HG03521 (cell line): ENCODE results near the gene FOXD4L1.
"Not testable (repeated sequence)": the region's sequence is repeated elsewhere in the genome, so short reads cannot be mapped to it uniquely, and the experiment has no call there.

Source experiments
- ATAC-seq: cut with Tn5 transposase; IDR thresholded peaks from one replicate; pipeline ENCODE4 v1.9.1; 2021; ENCODE audit warnings: mild to moderate bottlenecking, moderate library complexity; ENCODE audit not compliant: unreplicated experiment

FOXD4L1 gene

DNA sequence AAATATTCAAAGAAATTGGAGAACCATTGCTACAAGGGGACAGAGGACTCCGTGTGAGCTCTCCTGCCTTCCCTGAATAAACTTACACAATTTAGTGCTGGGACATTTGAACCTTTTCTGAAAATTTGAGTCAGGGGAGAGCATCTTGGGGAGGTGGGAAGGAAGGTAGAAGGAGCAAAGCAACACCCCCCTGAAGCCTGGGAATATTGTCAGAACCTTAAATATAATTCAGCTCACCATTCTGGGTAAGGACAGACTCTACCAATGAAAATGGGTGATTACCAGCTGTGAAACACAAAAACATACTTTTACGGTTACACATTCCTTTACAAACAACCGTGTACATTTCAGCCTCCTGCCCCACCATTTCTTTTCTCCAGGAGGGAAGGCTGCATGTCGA lies at the start of gene FOXD4L1:
TSS of gene FOXD4L1 (plus strand) at position 301 of the 400 bp plus-strand sequence. CDS start 592 bp downstream, outside the sequence.
- not testable (repeated sequence) for ATAC-seq

DNA sequence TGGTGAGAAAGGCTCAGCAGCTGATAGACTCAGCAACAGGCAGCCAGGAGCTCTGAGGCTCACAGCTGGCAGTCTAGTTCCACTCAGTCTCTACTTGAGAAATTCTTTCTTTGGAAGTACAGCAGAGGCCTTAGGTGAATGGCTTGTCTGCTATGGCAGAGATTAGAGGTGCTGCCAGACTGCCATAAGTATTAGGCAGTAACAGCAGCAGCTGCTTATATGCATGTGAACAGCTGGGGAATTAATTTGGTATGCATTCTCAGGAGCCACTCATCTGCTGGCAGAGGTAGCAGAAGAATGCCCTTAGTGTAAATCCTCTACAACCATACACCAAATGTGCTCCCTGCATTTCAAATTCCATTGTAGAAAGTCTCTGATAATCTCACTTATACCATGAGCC lies 32.7 kb upstream of the FOXD4L1 start:
- not testable (repeated sequence) for ATAC-seq

DNA sequence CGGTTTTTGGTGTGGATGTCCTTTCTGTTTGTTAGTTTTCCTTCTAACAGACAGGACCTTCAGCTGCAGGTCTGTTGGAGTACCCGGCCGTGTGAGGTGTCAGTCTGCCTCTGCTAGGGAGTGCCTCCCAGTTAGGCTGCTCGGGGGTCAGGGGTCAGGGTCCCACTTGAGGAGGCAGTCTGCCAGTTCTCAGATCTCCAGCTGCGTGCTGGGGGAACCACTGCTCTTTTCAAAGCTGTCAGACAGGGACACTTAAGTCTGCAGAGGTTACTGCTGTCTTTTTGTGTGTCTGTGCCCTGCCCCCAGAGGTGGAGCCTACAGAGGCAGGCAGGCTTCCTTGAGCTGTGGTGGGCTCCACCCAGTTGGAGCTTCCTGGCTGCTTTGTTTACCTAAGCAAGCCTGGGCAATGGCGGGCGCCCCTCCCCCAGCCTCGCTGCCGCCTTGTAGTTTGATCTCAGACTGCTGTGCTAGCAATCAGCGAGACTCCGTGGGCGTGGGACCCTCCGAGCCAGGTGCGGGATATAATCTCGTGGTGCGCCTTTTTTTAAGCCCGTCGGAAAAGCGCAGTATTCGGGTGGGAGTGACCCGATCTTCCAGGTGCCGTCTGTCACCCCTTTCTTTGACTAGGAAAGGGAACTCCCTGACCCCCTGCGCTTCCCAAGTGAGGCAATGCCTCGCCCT lies 21.6 kb upstream of the FOXD4L1 start:
- not testable (repeated sequence) for ATAC-seq

DNA sequence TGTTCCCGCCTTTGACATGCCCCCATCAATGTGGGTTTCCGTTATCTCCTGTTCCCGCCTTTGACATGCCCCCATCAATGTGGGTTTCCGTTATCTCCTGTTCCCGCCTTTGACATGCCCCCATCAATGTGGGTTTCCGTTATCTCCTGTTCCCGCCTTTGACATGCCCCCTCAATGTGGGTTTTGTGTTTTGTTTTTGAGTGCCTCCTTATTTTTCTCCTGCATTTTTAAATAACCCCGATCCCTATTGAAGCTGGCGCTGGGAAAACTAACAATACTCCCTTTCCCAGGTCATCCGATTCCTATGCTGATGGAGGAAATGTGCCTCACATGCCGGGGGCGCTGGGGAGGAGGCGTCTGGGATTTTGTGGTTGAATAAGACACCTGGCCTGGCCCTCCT lies 1.9 kb upstream of the FOXD4L1 start:
- not testable (repeated sequence) for ATAC-seq

DNA sequence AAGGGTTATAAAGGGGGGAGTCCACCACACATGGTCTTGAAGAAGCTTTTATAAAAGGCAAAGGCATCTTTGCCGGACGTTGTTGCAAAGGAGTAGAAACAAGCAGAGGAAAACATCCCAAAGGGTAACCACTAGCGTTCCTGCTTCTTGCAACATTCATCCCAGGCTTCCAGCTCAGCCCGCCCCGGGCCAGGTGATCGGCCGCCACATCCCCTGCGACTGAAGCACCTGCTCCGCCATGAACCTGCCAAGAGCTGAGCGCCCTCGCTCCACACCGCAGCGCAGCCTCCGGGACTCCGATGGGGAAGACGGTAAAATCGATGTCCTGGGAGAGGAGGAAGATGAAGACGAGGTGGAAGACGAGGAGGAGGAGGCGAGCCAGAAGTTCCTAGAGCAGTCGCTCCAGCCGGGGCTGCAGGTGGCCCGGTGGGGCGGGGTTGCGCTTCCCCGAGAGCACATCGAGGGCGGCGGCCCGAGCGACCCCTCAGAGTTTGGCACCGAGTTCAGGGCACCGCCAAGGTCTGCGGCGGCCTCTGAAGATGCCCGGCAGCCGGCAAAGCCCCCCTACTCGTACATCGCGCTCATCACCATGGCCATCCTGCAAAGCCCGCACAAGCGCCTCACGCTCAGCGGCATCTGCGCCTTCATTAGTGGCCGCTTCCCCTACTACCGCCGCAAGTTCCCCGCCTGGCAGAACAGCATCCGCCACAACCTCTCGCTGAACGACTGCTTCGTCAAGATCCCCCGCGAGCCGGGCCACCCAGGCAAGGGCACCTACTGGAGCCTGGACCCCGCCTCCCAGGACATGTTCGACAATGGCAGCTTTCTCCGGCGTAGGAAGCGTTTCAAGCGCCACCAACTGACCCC lies 787 bp downstream of the FOXD4L1 start:
- ATAC-seq = not testable (repeated sequence)

DNA sequence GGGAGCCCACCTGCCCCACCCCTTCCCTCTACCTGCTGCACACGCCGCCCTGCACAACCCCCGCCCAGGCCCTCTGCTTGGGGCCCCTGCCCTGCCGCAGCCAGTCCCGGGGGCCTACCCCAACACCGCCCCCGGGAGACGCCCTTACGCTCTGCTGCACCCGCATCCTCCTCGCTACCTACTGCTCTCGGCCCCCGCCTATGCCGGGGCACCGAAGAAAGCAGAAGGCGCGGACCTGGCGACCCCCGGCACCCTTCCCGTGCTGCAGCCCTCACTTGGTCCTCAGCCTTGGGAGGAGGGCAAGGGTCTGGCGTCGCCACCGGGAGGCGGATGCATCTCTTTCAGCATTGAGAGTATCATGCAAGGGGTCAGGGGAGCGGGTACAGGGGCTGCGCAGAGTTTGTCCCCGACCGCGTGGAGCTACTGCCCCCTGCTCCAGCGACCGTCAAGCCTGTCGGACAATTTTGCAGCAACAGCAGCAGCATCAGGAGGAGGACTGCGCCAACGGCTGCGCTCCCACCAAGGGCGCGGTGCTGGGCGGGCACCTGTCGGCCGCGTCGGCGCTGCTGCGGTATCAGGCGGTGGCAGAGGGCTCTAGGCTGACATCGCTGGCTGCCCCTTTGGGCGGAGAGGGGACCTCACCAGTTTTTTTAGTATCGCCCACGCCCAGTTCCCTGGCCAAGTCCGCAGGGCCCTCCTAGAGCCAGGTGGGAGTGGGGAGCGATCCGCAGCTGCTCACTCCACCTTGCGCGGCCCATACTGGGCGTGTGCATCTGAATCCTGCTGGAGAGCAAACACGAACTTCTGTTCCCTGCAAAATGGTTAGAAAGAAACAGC lies 1.6 kb downstream of the FOXD4L1 start:
- ATAC-seq = not testable (repeated sequence)

DNA sequence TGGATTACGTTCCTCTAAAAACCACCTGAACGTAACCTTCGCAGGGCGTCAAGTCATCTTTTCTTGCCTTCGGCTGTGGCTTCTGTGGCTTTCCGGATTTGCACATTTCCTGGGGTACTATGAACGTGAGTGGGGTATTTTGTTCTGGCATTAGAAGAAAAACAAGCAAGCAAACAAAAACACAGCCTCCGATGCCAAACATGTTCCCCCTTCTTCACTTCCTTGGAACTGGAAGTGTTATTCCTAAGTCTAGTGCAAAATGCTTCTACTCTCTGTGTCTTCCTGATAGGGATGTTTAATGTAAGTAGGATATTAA lies 2.2 kb downstream of the FOXD4L1 start:
- ATAC-seq = not testable (repeated sequence)

DNA sequence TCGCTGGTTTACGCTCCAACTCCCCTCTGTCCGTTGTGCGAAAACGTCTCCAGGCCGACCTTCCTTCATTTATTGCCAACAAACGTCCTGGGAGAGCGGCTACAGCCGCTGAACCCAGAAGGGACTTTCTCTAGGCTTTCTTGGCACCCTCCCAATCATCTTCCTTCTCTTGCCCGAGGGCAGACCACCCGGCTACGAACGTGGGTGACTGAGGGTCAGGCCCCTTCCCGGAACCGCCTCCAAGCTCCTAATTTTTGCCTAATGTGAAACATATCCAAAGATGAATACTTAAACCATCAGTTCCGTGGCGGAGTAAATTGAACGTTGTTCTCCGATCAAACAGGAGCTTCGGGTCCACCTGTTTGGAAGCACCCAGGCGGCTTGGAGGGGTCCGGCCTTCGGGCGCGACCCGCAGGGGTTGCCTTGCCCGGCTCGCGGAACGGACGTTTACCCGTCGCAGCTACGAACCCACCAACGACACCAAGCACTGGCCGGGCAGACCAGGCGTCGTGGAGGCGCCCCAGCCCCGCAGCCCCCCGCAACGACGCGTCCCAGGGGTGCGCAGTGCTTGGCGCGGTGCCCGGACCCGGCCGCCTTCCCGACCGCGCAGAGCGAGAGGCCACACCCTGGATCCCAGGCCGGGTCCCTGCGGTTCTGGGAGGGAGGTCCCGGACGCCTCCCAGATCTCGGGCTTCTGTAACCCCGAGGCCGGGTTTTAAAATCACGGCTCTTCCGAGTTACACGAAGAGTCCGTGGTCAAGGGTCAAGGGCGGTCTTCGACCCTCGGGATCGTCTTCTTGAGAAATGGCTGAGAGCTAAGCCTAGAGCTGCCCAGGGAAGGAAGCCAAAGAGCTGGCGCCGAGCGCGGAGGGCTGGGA lies 4.0 kb downstream of the FOXD4L1 start:
- ATAC-seq = peak; percentile 16

DNA sequence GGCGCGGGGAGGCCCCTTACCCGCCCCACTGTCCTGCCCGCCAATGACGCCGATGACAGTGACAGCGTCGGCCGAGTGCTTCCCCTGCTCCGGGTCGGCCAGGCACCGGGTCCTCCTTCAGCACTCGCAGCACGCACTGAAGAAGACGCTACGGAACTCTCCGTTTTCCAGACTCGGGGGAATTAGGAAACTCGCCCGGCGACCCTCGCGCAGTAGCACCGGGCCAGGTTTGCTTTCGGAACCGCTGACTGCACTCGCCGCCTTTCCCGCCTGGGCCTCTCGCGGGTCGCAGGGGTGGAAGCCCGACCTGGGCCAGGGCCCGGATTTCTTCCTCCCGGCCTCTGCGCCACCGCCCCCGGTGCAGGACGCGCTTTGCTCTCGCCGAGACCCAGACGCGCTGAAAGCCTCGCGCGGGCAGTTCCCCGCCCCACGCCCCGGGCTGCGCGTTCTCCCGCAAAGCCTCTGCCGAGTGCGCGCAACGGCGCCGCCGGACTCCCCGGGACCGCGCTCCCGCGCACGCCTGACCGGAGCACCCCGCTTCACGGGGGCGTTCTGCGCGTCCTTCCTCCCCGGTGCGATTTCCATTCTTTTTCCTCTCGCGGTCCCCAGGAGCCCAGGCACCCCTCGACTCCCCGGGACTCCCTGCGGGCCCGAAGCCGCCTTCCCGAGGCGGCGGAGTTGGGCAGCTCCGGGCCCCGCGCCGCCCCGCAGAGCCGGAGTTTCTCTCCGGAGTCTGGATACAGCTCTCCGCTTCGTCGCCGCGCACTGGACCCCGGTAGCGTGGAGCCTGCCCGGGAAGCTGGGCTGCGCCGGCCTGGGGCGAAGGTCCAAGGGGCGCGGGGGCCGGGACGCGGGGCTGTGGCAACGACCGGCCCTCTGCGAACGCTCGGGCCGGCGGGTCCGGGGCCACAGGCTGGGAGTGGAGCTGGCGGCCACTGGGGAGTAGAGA lies 4.9 kb downstream of the FOXD4L1 start:
- peak; percentile 77 for ATAC-seq

DNA sequence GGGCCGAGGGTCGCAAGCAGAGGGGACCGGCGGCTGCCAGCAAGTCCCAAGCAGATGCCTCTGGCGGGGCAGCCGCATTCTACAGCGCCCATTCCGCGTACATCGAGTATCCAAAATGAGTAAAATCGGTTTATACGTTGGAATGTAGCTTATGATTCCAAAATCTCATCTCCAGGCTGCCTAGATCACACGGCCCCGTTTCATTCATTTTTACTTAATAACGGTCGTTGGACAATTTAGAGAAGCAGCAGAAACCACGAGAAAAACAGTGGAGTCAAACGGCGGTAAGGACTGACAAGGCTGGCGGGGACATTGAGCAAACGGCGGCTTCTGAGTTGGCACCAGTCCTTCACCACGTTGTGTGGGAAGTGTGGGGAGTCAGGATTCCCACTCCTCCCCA lies 5.6 kb downstream of the FOXD4L1 start:
- not testable (repeated sequence) for ATAC-seq

DNA sequence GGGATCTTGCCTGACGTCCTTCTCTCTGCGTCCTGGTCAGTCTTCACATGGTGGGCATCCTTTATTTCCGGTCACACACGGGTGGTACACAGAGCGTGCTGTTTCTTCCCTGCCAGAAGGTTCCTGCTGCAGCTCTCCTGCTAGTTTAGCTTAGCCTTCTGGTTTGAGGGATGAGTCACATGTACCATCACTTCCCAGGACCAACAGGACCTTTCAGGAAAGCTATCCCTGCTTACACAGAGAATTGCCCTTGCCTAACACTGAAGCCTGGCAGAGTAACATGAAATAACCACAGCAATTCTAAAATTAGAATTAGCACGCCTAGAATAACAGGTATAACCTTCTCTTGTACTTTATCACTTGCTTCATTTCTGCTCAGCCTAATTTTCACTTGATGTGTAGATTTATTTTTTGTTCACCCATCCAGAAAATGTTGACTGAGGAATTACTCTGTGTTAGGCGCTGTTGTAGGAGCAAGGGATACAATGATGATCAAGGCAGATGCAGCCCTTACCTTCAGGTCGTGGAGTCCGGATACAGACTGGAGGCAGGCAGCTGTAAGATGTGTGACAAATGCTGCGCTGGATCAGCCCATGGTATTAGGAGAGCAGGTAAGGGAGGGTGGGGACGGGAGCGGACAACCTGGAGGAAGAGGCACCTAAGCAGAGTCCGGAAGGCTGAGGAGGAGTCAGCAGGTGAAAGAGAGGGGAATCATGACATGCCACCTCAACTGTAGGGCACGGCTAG lies 9.1 kb downstream of the FOXD4L1 start:
- ATAC-seq = not testable (repeated sequence)

DNA sequence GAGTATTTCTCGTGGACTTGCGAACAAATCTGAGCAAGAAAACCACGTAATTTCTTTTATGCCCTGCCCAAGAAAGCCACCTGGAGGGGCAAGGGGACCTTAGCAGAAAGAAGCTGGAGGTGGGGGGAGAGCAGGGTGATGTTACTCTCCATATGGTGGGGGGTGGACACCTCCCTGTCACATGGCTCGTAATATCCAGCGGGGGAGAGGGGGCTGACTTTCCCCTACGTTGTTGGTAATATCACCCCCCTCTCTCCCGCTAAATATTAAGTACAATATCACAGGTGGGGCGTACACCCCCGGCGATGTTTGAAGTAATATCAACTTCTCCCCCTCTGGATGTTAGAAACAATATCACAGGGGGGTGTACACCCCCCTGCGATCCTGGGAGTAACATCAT lies 9.7 kb downstream of the FOXD4L1 start:
- not testable (repeated sequence) for ATAC-seq

DNA sequence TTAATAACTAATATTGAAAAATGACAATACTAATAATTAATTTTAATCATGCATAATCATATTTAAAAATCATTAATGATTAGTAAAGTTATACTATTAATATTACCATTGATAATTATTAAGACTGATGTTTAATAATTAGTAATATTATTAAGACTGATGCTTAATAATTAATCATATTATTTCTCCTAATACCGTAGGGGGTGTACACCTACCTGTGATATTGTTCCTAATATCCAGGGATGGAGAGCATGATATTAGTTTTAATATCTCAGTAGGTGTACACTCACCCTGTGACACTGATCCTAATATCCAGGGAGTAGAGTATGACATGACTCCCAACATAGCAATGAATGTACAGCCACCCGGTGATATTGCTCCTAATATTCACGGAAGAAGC lies 12.4 kb downstream of the FOXD4L1 start:
- not testable (repeated sequence) for ATAC-seq

DNA sequence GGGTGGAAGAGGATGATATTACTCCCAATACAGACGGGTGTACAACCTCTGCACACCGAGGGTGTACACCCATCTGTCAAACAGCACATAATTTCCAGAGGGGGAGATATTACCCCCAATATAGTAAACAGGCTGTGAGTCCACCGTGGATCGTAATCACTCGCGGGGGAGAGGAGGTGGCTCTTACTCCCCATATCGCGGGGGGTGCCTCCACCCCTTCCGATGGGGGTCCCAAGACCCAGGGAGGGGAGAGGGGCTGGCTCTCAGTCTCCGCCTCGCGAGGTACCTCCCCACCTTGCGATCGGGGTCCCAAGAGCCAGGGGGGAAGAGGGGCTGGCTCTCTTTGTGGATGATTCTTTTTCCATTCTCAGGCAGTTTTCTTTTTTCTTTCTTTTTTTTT lies 13.4 kb downstream of the FOXD4L1 start:
- not testable (repeated sequence) for ATAC-seq

DNA sequence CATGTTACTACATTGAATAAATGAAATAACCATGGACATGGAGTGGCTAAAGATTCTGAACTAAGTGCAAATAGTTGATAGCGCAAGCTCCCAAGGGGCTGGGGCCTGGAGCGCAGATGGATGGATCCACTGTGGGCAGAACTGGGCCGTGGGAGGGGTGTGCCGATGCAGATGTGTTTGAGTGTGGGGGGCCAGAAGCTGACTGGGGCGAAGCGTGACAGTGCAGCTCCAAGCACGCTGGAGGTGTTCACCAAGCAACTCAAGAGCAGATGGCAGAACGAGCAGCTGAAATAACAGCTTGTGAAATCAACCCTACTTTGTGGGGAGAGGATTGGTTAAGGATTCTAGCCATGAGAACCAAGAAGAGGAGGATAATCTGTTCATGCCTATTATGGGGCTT lies 17.0 kb downstream of the FOXD4L1 start:
- not testable (repeated sequence) for ATAC-seq

DNA sequence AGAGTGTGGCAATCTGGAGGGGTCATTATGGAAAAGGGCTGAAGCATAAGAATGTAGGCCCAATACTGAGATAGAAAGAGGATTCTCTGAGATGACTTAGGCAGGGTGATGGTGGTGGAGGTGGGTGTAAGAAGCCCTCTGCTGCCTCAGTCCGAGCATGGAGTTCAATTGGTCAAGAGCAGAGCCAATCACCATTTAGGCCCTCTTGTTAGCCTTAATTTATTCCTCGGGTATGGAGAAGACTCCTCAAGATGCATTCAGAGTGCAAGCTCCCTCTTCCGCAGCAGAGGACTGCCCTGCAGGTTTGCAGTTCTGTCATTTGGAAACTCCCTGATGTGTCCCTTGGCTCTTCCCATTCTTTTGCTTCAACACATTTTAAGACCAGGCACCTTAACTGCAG lies 17.5 kb downstream of the FOXD4L1 start:
- not testable (repeated sequence) for ATAC-seq

DNA sequence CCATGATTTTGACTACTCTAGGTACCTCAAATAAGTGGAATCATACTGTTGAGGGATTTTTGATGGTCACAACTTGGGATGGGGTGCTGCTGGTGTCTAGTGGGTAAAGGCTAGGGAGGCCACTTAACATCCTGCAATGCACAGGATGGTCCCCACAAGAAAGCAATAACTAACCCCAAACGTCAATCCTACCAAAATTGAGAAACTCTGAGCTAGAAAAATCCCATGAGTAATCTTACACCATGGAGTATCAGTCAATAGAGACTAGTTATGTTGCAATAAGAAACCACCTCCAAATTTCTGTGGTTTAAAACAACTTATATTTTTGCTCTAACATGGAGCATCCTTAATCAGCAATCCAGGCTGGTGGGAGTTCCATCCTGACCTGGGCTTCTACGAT lies 18.6 kb downstream of the FOXD4L1 start:
- not testable (repeated sequence) for ATAC-seq

DNA sequence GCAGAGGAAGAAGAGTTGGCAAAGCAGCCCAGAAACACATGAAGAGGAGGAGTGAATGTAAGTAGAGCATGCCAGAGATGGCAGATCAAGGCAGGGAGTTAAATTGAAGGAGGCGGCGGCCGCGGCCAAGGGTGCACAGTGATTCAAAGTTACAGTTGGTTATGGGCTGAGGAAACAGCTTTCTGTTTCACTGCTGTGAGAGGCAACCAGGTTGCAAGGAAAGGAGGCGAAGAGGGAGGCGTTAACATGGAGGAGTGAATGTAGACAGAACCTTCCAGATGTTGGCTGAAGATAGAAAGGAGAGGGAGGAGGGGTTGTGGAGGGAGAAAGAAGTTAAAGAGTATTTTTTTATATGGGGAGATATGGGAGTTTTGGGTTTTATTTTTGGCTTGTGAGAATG lies 22.4 kb downstream of the FOXD4L1 start:
- ATAC-seq = not testable (repeated sequence)
